ENCODE measurements around the gene TMEM163. TPM values are rescaled to one million over a fixed set of nuclear protein-coding genes. Genes with fewer than 3 reads are reported as not detected.

Gene TMEM163
- total and polyA plus RNA-seq, 2 of the 13 experiments (the other 11 are each of a cell fraction or from before 2014, with no cell fraction given): 0.05 TPM; not detected in 1

GRCh38 chr2:134432435-134432883 lies 286.3 kb downstream of the TMEM163 start (continued):
- TF ChIP-seq, protein P1, sequence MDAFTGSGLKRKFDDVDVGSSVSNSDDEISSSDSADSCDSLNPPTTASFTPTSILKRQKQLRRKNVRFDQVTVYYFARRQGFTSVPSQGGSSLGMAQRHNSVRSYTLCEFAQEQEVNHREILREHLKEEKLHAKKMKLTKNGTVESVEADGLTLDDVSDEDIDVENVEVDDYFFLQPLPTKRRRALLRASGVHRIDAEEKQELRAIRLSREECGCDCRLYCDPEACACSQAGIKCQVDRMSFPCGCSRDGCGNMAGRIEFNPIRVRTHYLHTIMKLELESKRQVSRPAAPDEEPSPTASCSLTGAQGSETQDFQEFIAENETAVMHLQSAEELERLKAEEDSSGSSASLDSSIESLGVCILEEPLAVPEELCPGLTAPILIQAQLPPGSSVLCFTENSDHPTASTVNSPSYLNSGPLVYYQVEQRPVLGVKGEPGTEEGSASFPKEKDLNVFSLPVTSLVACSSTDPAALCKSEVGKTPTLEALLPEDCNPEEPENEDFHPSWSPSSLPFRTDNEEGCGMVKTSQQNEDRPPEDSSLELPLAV (CRISPR knock-in tag; conservative IDR thresholded peaks at IDR 0.05; ENCODE audit: low read depth): no peak
- TF ChIP-seq GRHL1 (CRISPR knock-in tag; conservative IDR thresholded peaks at IDR 0.05) (no peak), FOXK2 (IDR thresholded peaks at IDR 0.05) (no peak), ZNF441 (CRISPR knock-in tag; IDR thresholded peaks at IDR 0.05; ENCODE audit: borderline replicate concordance) (0 out of 2 replicates have a peak, but pooled peaks have one; percentile 27), MTF1 (CRISPR knock-in tag; IDR thresholded peaks at IDR 0.05) (0 out of 2 replicates have a peak, but pooled peaks have one; percentile 18), ASH2L (IDR thresholded peaks at IDR 0.05; ENCODE audit: insufficient read length, low read depth, low read length) (peak; percentile 90), EZH2 (conservative IDR thresholded peaks at IDR 0.05; ENCODE audit: low read depth, low read length) (no peak), NPAS2 (CRISPR knock-in tag; IDR thresholded peaks at IDR 0.05; ENCODE audit: borderline replicate concordance) (no peak), SIN3B (IDR thresholded peaks at IDR 0.05; ENCODE audit: low read length) (no peak; the same call in 1 of the 2 replicates), ZNF333 (CRISPR knock-in tag; IDR thresholded peaks at IDR 0.05; ENCODE audit: borderline replicate concordance) (no peak), DZIP1 (CRISPR knock-in tag; IDR thresholded peaks at IDR 0.05) (no peak), DR1 (CRISPR knock-in tag; IDR thresholded peaks at IDR 0.05) (no peak), ZNF224 (CRISPR knock-in tag; IDR thresholded peaks at IDR 0.05) (no peak), ZNF530 (CRISPR knock-in tag; IDR thresholded peaks at IDR 0.05; ENCODE audit: low read depth) (no peak), ZNF136 (CRISPR knock-in tag; IDR thresholded peaks at IDR 0.05; ENCODE audit: low read depth) (no peak), SATB2 (CRISPR knock-in tag; IDR thresholded peaks at IDR 0.05) (no peak), CCDC6 (CRISPR knock-in tag; IDR thresholded peaks at IDR 0.05) (peak; percentile 77; the same call in 1 of the 2 replicates), MAFK (conservative IDR thresholded peaks at IDR 0.05 in 1 of 2, IDR thresholded peaks at IDR 0.05 in 1 of 2; ENCODE audit: low read length in 2 of 2) (no peak)
- TF ChIP-seq, protein P2, sequence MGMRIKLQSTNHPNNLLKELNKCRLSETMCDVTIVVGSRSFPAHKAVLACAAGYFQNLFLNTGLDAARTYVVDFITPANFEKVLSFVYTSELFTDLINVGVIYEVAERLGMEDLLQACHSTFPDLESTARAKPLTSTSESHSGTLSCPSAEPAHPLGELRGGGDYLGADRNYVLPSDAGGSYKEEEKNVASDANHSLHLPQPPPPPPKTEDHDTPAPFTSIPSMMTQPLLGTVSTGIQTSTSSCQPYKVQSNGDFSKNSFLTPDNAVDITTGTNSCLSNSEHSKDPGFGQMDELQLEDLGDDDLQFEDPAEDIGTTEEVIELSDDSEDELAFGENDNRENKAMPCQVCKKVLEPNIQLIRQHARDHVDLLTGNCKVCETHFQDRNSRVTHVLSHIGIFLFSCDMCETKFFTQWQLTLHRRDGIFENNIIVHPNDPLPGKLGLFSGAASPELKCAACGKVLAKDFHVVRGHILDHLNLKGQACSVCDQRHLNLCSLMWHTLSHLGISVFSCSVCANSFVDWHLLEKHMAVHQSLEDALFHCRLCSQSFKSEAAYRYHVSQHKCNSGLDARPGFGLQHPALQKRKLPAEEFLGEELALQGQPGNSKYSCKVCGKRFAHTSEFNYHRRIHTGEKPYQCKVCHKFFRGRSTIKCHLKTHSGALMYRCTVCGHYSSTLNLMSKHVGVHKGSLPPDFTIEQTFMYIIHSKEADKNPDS (CRISPR knock-in tag; IDR thresholded peaks at IDR 0.05): peak; percentile 94
- TF ChIP-seq, protein P3, sequence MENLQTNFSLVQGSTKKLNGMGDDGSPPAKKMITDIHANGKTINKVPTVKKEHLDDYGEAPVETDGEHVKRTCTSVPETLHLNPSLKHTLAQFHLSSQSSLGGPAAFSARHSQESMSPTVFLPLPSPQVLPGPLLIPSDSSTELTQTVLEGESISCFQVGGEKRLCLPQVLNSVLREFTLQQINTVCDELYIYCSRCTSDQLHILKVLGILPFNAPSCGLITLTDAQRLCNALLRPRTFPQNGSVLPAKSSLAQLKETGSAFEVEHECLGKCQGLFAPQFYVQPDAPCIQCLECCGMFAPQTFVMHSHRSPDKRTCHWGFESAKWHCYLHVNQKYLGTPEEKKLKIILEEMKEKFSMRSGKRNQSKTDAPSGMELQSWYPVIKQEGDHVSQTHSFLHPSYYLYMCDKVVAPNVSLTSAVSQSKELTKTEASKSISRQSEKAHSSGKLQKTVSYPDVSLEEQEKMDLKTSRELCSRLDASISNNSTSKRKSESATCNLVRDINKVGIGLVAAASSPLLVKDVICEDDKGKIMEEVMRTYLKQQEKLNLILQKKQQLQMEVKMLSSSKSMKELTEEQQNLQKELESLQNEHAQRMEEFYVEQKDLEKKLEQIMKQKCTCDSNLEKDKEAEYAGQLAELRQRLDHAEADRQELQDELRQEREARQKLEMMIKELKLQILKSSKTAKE (CRISPR knock-in tag; IDR thresholded peaks at IDR 0.05; ENCODE audit: borderline replicate concordance): no peak

Measured in HepG2 (cell line).